ENCODE measurements around the gene SLC6A9. TPM values are rescaled to one million over a fixed set of nuclear protein-coding genes. Genes with fewer than 3 reads are reported as not detected.

Gene SLC6A9
- polyA plus RNA-seq, 2 of the 4 experiments (the other 2 are of a cell fraction) = 9.0 to 17.7 TPM

- no peak overlapping the region for H3K4me3 ChIP-seq
- WGBS (ENCODE audit: missing lambda C conversion rate) = 44% methylated on average over 2 of the region's 2 CpGs
- CTCF ChIA-PET = interaction anchor here (12.3 kb wide), 1 partner anchor 33 kb away, joined by 148 read pairs; no protein-coding TSS in a partner anchor
- H3K27ac ChIP-seq = no peak overlapping the region
- no peak overlapping the region for H3K4me2 ChIP-seq
- ATAC-seq = no peak
- POLR2A ChIA-PET = no interaction called here
- no peaks in the 10 kb centered on the region for H3K9me3 ChIP-seq
- no peak for DNase-seq (ENCODE audit: low read depth in 1 of 2, low spot score in 1 of 2)
- peaks cover 27% of the 10 kb centered on the region for H3K4me1 ChIP-seq
- TF ChIP-seq ELK1 (IDR thresholded peaks at IDR 0.05; ENCODE audit: low read depth, low read length) (no peak), TFCP2L1 (CRISPR knock-in tag; IDR thresholded peaks at IDR 0.05) (no peak), MAFK (IDR thresholded peaks at IDR 0.05; ENCODE audit: partially characterized antibody) (no peak), HMGXB4 (CRISPR knock-in tag; IDR thresholded peaks at IDR 0.05; ENCODE audit: borderline replicate concordance) (no peak), GATA3 (IDR thresholded peaks at IDR 0.05; ENCODE audit: borderline replicate concordance) (no peak), JUNB (IDR thresholded peaks at IDR 0.05) (no peak), BCL3 (IDR thresholded peaks at IDR 0.05) (no peak), POLR2A (IDR thresholded peaks at IDR 0.05; ENCODE audit: low read length) (no peak), CHD4 (IDR thresholded peaks at IDR 0.05; ENCODE audit: borderline replicate concordance) (no peak), CTCF (IDR thresholded peaks at IDR 0.05) (no peak), MYC (IDR thresholded peaks at IDR 0.05; ENCODE audit: borderline replicate concordance, low read length) (no peak), HDAC2 (IDR thresholded peaks at IDR 0.05) (no peak), SREBF2 (IDR thresholded peaks at IDR 0.05) (no peak), MAZ (IDR thresholded peaks at IDR 0.05; ENCODE audit: borderline replicate concordance, low read depth, low read length) (no peak), HOXB13 (CRISPR knock-in tag; IDR thresholded peaks at IDR 0.05; ENCODE audit: low read depth) (no peak)
- no peak for FAIRE-seq
Measured at GRCh38 chr1:44038876-44039657, 7.8 kb upstream of the SLC6A9 start.

- Histone ChIP-seq H3K4me3 (no peak overlapping the region), H3K27ac (0 out of 6 replicates have a peak overlapping the region, but pooled peaks of 1 of the 2 experiments have one; percentile 12), H3K4me2 (no peak overlapping the region), H3K4me1 (peaks cover 24% of the 10 kb centered on the region), H3K9me3 (no peaks in the 10 kb centered on the region)
- 86% methylated on average over 5 of the region's 5 CpGs for WGBS (ENCODE audit: missing lambda C conversion rate)
- DNase-seq (ENCODE audit: low read depth in 1 of 2, low spot score in 1 of 2) (no peak), ATAC-seq (peak in 1 of 2 experiments; percentile 15; a peak in 2 of 6 replicates), FAIRE-seq (no peak)
- ChIA-PET POLR2A (no interaction called here), CTCF (interaction anchor here (0.5 to 25.3 kb wide), 18 partner anchors 10 to 615 kb away, joined by 3 to 412 read pairs (median 7); no protein-coding TSS in a partner anchor)
- TF ChIP-seq REST (IDR thresholded peaks at IDR 0.05) (no peak), ZNF302 (CRISPR knock-in tag; IDR thresholded peaks at IDR 0.05) (no peak), ATOH8 (CRISPR knock-in tag; IDR thresholded peaks at IDR 0.05; ENCODE audit: low read depth) (no peak), ZFP36 (IDR thresholded peaks at IDR 0.05; ENCODE audit: borderline replicate concordance, partially characterized antibody) (no peak), ELK1 (IDR thresholded peaks at IDR 0.05; ENCODE audit: low read depth, low read length) (no peak), FOXS1 (CRISPR knock-in tag; IDR thresholded peaks at IDR 0.05) (no peak)
Measured at GRCh38 chr1:44037154-44037553, 5.9 kb upstream of the SLC6A9 start.
